HepG2 (cell line): ENCODE results near the gene MORC3. TPM values are rescaled to one million over a fixed set of nuclear protein-coding genes. Genes with fewer than 3 reads are reported as not detected.
A peak's percentile ranks its signal among the peaks of the same experiment; 100 is the strongest.

Experiments used
- BCLAF1 ChIP-seq: fragments of 450-650 bp; IDR thresholded peaks from 2 replicates; pipeline ENCODE4 v1.6.1; 2017; ENCODE audit warnings: mild to moderate bottlenecking
- CSRNP2 ChIP-seq: sonication (generic); formaldehyde crosslinking; conservative IDR thresholded peaks from 2 replicates; pipeline ENCODE4 v1.8.0; 2022; ENCODE audit warnings: low read depth, missing genetic modification reagents
- EZH2 ChIP-seq: conservative IDR thresholded peaks from 2 replicates; pipeline ENCODE4 v1.6.1; 2012; ENCODE audit warnings: mild to moderate bottlenecking, low read depth, low read length, moderate library complexity
- FOXC1 ChIP-seq: sonication (generic); formaldehyde crosslinking; IDR thresholded peaks from 2 replicates; pipeline ENCODE4 v1.8.0; 2022; ENCODE audit warnings: mild to moderate bottlenecking, missing genetic modification reagents, borderline replicate concordance
- FOXO4 ChIP-seq: sonication (generic); formaldehyde crosslinking; conservative IDR thresholded peaks from 2 replicates; pipeline ENCODE4 v1.8.1; 2023; ENCODE audit warnings: missing genetic modification reagents
- HCFC1 ChIP-seq: fragments of 150-350 bp; IDR thresholded peaks from 2 replicates; pipeline ENCODE4 v1.6.1; 2014; ENCODE audit warnings: low read depth, low read length
- HOXA3 ChIP-seq: sonication (generic); formaldehyde crosslinking; IDR thresholded peaks from 2 replicates; pipeline ENCODE4 v1.5.0; 2020; ENCODE audit warnings: missing genetic modification reagents
- KAT7 ChIP-seq: IDR thresholded peaks from 2 replicates; pipeline ENCODE4 v1.6.1; 2018; ENCODE audit warnings: borderline replicate concordance, missing compliant biosample characterization
- KLF11 ChIP-seq: IDR thresholded peaks from 2 replicates; pipeline ENCODE4 v1.6.1; 2016; ENCODE audit warnings: missing compliant biosample characterization
- MAFK ChIP-seq, 2 experiments: IDR thresholded peaks in 1 of 2; conservative IDR thresholded peaks in 1 of 2; 2 replicates each; pipeline ENCODE4 v1.6.1; 2011; ENCODE audit warnings: improper control_type of control experiment in 2 of 2, low read length in 2 of 2
- MAX ChIP-seq: IDR thresholded peaks from 2 replicates; pipeline ENCODE4 v1.6.1; 2012; ENCODE audit warnings: inconsistent platforms
- NKX3-1 ChIP-seq: sonication (generic); formaldehyde crosslinking; IDR thresholded peaks from 2 replicates; pipeline ENCODE4 v1.5.0; 2020; ENCODE audit warnings: missing genetic modification reagents
- PAF1 ChIP-seq: IDR thresholded peaks from 2 replicates; pipeline ENCODE4 v1.6.1; 2016; ENCODE audit warnings: missing genetic modification reagents, missing compliant biosample characterization
- RAD21 ChIP-seq: fragments of 450-650 bp; formaldehyde crosslinking; IDR thresholded peaks from 2 replicates; pipeline ENCODE4 v1.5.0; 2020; ENCODE audit warnings: mild to moderate bottlenecking
- REL ChIP-seq: sonication (generic); formaldehyde crosslinking; conservative IDR thresholded peaks from 2 replicates; pipeline ENCODE4 v1.8.0; 2022; ENCODE audit warnings: mild to moderate bottlenecking, missing genetic modification reagents, moderate library complexity
- RXRB ChIP-seq: IDR thresholded peaks from 2 replicates; pipeline ENCODE4 v1.6.1; 2016; ENCODE audit warnings: borderline replicate concordance, missing genetic modification reagents, missing compliant biosample characterization
- SAFB2 ChIP-seq: sonication (generic); formaldehyde crosslinking; IDR thresholded peaks from 2 replicates; pipeline ENCODE4 v1.5.1; 2020; ENCODE audit warnings: missing genetic modification reagents, low read depth, mild to moderate bottlenecking, borderline replicate concordance
- SCMH1 ChIP-seq: sonication (generic); formaldehyde crosslinking; IDR thresholded peaks from 2 replicates; pipeline ENCODE4 v1.9.0; 2021; ENCODE audit warnings: missing genetic modification reagents, mild to moderate bottlenecking, borderline replicate concordance
- SP5 ChIP-seq: IDR thresholded peaks from 2 replicates; pipeline ENCODE4 v1.6.1; 2016; ENCODE audit warnings: low read depth, borderline replicate concordance
- SPEN ChIP-seq: sonication (generic); formaldehyde crosslinking; IDR thresholded peaks from 2 replicates; pipeline ENCODE4 v1.5.1; 2020; ENCODE audit warnings: low read depth, mild to moderate bottlenecking, missing genetic modification reagents
- TARDBP ChIP-seq: sonication (generic); formaldehyde crosslinking; IDR thresholded peaks from 2 replicates; pipeline ENCODE4 v1.8.0; 2022; ENCODE audit warnings: mild to moderate bottlenecking, missing genetic modification reagents
- TEF ChIP-seq: sonication (generic); formaldehyde crosslinking; IDR thresholded peaks from 2 replicates; pipeline ENCODE4 v1.5.0; 2020; ENCODE audit warnings: missing genetic modification reagents
- ZBTB1 ChIP-seq: sonication (generic); formaldehyde crosslinking; IDR thresholded peaks from 2 replicates; pipeline ENCODE4 v1.4.0; 2020; ENCODE audit warnings: missing genetic modification reagents, borderline replicate concordance
- ZFP37 ChIP-seq: sonication (generic); formaldehyde crosslinking; IDR thresholded peaks from 2 replicates; pipeline ENCODE4 v1.4.0; 2020; ENCODE audit warnings: missing genetic modification reagents, borderline replicate concordance
- ZNF235 ChIP-seq: sonication (generic); formaldehyde crosslinking; IDR thresholded peaks from 2 replicates; pipeline ENCODE4 v1.8.1; 2023; ENCODE audit warnings: mild to moderate bottlenecking, missing genetic modification reagents, borderline replicate concordance
- ZNF24 ChIP-seq: fragments of 450-650 bp; IDR thresholded peaks from 2 replicates; pipeline ENCODE4 v1.6.1; 2017; ENCODE audit warnings: antibody characterized with exemption, mild to moderate bottlenecking
- ZNF530 ChIP-seq: sonication (generic); formaldehyde crosslinking; IDR thresholded peaks from 2 replicates; pipeline ENCODE4 v1.5.0; 2020; ENCODE audit warnings: low read depth, mild to moderate bottlenecking, missing genetic modification reagents
- polyA plus RNA-seq, 8 experiments: library from polyadenylated mRNA; depleted of rRNA in 3 of 8; stranded (reverse) in 7 of 8; unstranded in 1 of 8; fragments of >200 nt; fragmentation: Illumina TruSeq in 4 of 8; extraction: Trizol in 4 of 8; gene quantifications; 2 replicates each; pipeline versions ENCODE4 v1.2.1 to v1.2.3, GENCODE V29; 2011 to 2016; ENCODE audit warnings: low read depth in 4 of 8, missing spikeins in 1 of 8, mixed read lengths in 1 of 8; ENCODE audit not compliant: insufficient read depth in 1 of 8
- total RNA-seq, 5 experiments: library from RNA; depleted of rRNA; stranded (reverse); fragments of >200 nt; fragmentation: Illumina TruSeq; extraction: Trizol; gene quantifications; 2 replicates each; pipeline ENCODE4 v1.2.3, GENCODE V29; 2016; ENCODE audit warnings: low read depth in 1 of 5

MORC3 gene
- total and polyA plus RNA-seq, 2 of the 13 experiments (the other 11 are each of a cell fraction or from before 2014, with no cell fraction given), result 12.9 to 19.5 TPM

GRCh38 chr21:36419996-36420395 is 100.0 kb downstream of the MORC3 start (continued):
- TF ChIP-seq RAD21 (CRISPR knock-in tag) (peak; percentile 55), RXRB (CRISPR knock-in tag) (no peak), ZBTB1 (CRISPR knock-in tag) (no peak), ZNF235 (no peak), SPEN (CRISPR knock-in tag) (no peak), KLF11 (CRISPR knock-in tag) (no peak), HOXA3 (CRISPR knock-in tag) (peak; percentile 25; the same call in 1 of the 2 replicates), SP5 (CRISPR knock-in tag) (no peak), PAF1 (CRISPR knock-in tag) (no peak), SAFB2 (CRISPR knock-in tag) (no peak), FOXC1 (CRISPR knock-in tag) (no peak), ZNF24 (peak; percentile 95), ZNF530 (CRISPR knock-in tag) (no peak), MAFK (conservative IDR thresholded peaks at IDR 0.05 in 1 of 2, IDR thresholded peaks at IDR 0.05 in 1 of 2; ENCODE audit: low read length in 2 of 2) (no peak), SCMH1 (no peak), TARDBP (CRISPR knock-in tag) (no peak), HCFC1 (no peak), CSRNP2 (CRISPR knock-in tag) (no peak), TEF (CRISPR knock-in tag) (no peak), KAT7 (CRISPR knock-in tag) (no peak), MAX (no peak), REL (CRISPR knock-in tag) (no peak), EZH2 (no peak), ZFP37 (CRISPR knock-in tag) (no peak), BCLAF1 (no peak), NKX3-1 (CRISPR knock-in tag) (no peak), FOXO4 (CRISPR knock-in tag) (no peak)
